ENCODE measurements around the gene SOCS1.

- TF ChIP-seq CTCF (IDR thresholded peaks at IDR 0.05): peak; percentile 52
- no peak for TF ChIP-seq EZH2 (IDR thresholded peaks at IDR 0.05)
- TF ChIP-seq EZH2phosphoT487 (IDR thresholded peaks at IDR 0.05): no peak
These were observed 37.4 kb downstream of the SOCS1 start for GRCh38 chr16:11218604-11218962.

All from neural progenitor cell (in vitro differentiated cells).